WTC11 (cell line): Measurements from ENCODE around the gene ZBTB24.

Experiments
- ETV6 ChIP-seq: sonication (generic); formaldehyde crosslinking; IDR thresholded peaks from 2 replicates; pipeline ENCODE4 v1.8.1; 2022; ENCODE audit warnings: mild to moderate bottlenecking, missing genetic modification reagents
- FOXJ3 ChIP-seq: sonication (generic); formaldehyde crosslinking; IDR thresholded peaks from 2 replicates; pipeline ENCODE4 v1.9.0; 2021; ENCODE audit warnings: missing genetic modification reagents, mild to moderate bottlenecking, borderline replicate concordance
- FOXK1 ChIP-seq: sonication (generic); formaldehyde crosslinking; IDR thresholded peaks from 2 replicates; pipeline ENCODE4 v1.8.0; 2022; ENCODE audit warnings: mild to moderate bottlenecking, moderate library complexity, missing genetic modification reagents
- IRF2 ChIP-seq: sonication (generic); formaldehyde crosslinking; IDR thresholded peaks from 2 replicates; pipeline ENCODE4 v1.8.0; 2022; ENCODE audit warnings: low read depth, missing genetic modification reagents, borderline replicate concordance
- SOX15 ChIP-seq: fragments of 250-450 bp; sonication (Bioruptor Pico); IDR thresholded peaks from 2 replicates; pipeline ENCODE4 v1.9.0; 2021; ENCODE audit warnings: mild to moderate bottlenecking
- TP53 ChIP-seq: sonication (generic); formaldehyde crosslinking; IDR thresholded peaks from 2 replicates; pipeline ENCODE4 v1.8.1; 2023; ENCODE audit warnings: mild to moderate bottlenecking, missing genetic modification reagents
- ZNF138 ChIP-seq: sonication (generic); formaldehyde crosslinking; conservative IDR thresholded peaks from 2 replicates; pipeline ENCODE4 v1.8.1; 2022; ENCODE audit warnings: mild to moderate bottlenecking, moderate library complexity, missing genetic modification reagents
- ZNF532 ChIP-seq: fragments of 250-450 bp; sonication (Bioruptor Pico); IDR thresholded peaks from 2 replicates; pipeline ENCODE4 v1.9.0; 2021; ENCODE audit warnings: mild to moderate bottlenecking, borderline replicate concordance
- TF ChIP-seq, protein P1 (sequence below): fragments of 200-600 bp; IDR thresholded peaks from 2 replicates; pipeline ENCODE4 v1.8.0; 2022; ENCODE audit warnings: antibody characterized with exemption
- TF ChIP-seq, protein P2 (sequence below): sonication (generic); formaldehyde crosslinking; IDR thresholded peaks from 2 replicates; pipeline ENCODE4 v1.8.1; 2023; ENCODE audit warnings: mild to moderate bottlenecking, missing genetic modification reagents
- TF ChIP-seq, protein P3 (sequence below): fragments of 250-450 bp; sonication (Bioruptor Pico); IDR thresholded peaks from 2 replicates; pipeline ENCODE4 v1.9.0; 2021; ENCODE audit warnings: mild to moderate bottlenecking
- TF ChIP-seq, protein P4 (sequence below): sonication (generic); formaldehyde crosslinking; conservative IDR thresholded peaks from 2 replicates; pipeline ENCODE4 v1.8.1; 2022; ENCODE audit warnings: mild to moderate bottlenecking, missing genetic modification reagents

DNA sequence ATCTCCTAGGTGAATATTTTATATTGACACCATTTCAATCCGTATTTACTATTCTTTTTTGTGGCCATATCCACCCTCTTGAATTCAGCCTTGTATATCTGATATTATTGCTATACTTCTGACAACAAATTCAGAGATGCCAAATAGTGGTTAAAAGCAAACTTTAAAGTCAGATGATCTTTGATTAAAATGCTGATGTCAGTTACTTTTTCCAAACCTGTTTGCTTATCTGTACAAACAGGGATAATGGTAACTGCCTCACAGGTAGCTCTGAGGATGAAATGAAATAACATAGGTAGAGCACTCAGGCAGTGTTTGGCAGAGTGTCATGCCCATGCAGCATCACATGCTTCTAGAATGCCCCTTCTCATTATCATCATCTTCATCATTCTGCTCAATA is 61.8 kb downstream of the ZBTB24 start:
- TF ChIP-seq, protein P1, sequence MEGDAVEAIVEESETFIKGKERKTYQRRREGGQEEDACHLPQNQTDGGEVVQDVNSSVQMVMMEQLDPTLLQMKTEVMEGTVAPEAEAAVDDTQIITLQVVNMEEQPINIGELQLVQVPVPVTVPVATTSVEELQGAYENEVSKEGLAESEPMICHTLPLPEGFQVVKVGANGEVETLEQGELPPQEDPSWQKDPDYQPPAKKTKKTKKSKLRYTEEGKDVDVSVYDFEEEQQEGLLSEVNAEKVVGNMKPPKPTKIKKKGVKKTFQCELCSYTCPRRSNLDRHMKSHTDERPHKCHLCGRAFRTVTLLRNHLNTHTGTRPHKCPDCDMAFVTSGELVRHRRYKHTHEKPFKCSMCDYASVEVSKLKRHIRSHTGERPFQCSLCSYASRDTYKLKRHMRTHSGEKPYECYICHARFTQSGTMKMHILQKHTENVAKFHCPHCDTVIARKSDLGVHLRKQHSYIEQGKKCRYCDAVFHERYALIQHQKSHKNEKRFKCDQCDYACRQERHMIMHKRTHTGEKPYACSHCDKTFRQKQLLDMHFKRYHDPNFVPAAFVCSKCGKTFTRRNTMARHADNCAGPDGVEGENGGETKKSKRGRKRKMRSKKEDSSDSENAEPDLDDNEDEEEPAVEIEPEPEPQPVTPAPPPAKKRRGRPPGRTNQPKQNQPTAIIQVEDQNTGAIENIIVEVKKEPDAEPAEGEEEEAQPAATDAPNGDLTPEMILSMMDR: no peak
- TF ChIP-seq ZNF138 (CRISPR knock-in tag) (no peak), IRF2 (CRISPR knock-in tag) (no peak), TP53 (CRISPR knock-in tag) (no peak), FOXJ3 (CRISPR knock-in tag) (no peak), FOXK1 (CRISPR knock-in tag) (no peak), SOX15 (CRISPR knock-in tag) (no peak), ZNF532 (CRISPR knock-in tag) (no peak), ETV6 (CRISPR knock-in tag) (no peak)
- TF ChIP-seq, protein P2, sequence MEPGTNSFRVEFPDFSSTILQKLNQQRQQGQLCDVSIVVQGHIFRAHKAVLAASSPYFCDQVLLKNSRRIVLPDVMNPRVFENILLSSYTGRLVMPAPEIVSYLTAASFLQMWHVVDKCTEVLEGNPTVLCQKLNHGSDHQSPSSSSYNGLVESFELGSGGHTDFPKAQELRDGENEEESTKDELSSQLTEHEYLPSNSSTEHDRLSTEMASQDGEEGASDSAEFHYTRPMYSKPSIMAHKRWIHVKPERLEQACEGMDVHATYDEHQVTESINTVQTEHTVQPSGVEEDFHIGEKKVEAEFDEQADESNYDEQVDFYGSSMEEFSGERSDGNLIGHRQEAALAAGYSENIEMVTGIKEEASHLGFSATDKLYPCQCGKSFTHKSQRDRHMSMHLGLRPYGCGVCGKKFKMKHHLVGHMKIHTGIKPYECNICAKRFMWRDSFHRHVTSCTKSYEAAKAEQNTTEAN: no peak
- TF ChIP-seq, protein P3, sequence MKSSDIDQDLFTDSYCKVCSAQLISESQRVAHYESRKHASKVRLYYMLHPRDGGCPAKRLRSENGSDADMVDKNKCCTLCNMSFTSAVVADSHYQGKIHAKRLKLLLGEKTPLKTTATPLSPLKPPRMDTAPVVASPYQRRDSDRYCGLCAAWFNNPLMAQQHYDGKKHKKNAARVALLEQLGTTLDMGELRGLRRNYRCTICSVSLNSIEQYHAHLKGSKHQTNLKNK (CRISPR knock-in tag): no peak
- TF ChIP-seq, protein P4, sequence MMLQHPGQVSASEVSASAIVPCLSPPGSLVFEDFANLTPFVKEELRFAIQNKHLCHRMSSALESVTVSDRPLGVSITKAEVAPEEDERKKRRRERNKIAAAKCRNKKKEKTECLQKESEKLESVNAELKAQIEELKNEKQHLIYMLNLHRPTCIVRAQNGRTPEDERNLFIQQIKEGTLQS (CRISPR knock-in tag): no peak
